GM23248 (cell line): Measurements from ENCODE around the gene OSBPL6.

Experiments used
- EZH2 ChIP-seq: fragments of 200-600 bp; sonication (generic); IDR thresholded peaks from 2 replicates; pipeline ENCODE4 v1.6.1; 2018; ENCODE audit warnings: antibody characterized with exemption, mild to moderate bottlenecking; ENCODE audit not compliant: insufficient read depth, poor library complexity, severe bottlenecking
- EZH2phosphoT487 ChIP-seq: fragments of 200-600 bp; sonication (generic); IDR thresholded peaks from 2 replicates; pipeline ENCODE4 v1.6.1; 2018; ENCODE audit warnings: antibody characterized with exemption, moderate library complexity, mild to moderate bottlenecking, low read depth; ENCODE audit not compliant: insufficient read depth

GRCh38 chr2:178419123-178419522, 224.8 kb downstream of the OSBPL6 start:
- no peak for TF ChIP-seq EZH2phosphoT487
- TF ChIP-seq EZH2 = no peak
